GM21528 (cell line): ENCODE measurements around the gene TMEM263.
A peak's percentile ranks its signal among the peaks of the same experiment; 100 is the strongest.

Experiments
- ATAC-seq: cut with Tn5 transposase; IDR thresholded peaks from one replicate; pipeline ENCODE4 v1.9.1; 2021; ENCODE audit warnings: mild to moderate bottlenecking, moderate library complexity; ENCODE audit not compliant: unreplicated experiment, low FRiP score

TMEM263 gene

DNA sequence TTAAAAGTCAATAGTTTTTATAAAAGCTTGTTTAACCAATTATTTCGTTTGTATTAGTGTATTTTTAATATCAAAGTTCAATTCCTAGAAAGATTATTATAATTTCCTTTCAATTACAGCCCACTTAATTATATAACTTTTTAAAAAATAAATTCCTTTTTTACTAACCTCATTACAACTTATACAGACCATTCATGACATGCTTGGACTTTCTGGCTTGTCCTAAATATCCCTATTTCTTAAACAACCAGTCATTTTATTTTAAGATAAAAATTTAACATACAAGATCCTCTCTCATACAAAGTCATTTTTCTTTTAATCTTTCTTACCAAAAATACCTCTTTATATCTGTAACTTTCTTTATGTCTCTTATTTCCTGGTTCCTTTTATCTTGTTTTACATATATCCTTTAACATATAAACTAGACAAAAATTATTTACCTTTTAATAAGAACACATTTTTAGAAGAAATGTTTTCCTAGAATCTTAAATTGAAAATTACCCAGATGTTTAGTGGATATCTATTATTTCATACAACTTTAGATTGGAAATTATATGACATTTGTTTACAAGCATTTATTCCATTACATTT is 10.4 kb upstream of the TMEM263 start:
- ATAC-seq: no peak

GRCh38 chr12:106947461-106947860 is 8.2 kb upstream of the TMEM263 start:
- ATAC-seq: no peak

DNA sequence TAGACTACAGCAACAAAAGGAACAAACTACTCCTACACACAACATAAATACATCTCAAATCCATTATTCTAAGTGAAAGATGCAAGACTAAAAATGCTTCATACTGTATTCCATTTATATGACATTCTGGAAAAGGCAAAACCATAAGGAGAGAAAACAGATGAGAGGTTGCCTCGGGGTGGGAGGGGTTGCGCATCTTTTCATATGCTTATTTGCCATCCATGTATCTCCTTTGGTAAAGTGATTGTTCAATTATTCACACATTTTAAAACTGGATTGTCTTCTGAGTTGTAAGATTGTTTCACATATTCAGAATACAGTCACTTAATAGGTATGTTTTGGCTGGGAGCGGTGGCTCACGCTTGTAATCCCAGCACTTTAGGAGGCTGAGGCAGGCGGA is 5.1 kb upstream of the TMEM263 start:
- ATAC-seq: no peak

- ATAC-seq: no peak
These were observed 2.1 kb upstream of the TMEM263 start for GRCh38 chr12:106953352-106954250.

- ATAC-seq: peak; percentile 28
These were observed 988 bp upstream of the TMEM263 start for GRCh38 chr12:106954462-106955376.

- ATAC-seq: peak; percentile 44
These were observed 406 bp downstream of the TMEM263 start for GRCh38 chr12:106956048-106956578.

DNA sequence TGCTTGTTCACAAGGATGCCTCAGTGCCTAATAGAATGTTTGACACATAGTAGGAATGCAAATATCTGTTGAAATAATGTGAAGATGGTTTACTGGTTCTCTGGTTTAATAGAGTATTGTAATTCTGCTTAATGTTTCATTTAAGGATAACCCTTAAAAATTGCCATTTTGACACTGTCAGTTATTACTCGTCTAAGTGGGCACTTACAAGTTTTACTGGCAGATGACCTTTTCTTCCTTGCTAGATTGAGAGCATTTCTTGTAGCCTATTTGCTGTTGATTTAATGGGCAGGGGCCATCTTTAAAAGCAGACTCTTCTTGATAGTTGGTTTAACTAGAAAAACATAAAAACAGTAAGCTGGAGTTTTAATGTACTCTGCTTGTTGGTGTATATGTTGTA is 1.9 kb downstream of the TMEM263 start:
- no peak for ATAC-seq

DNA sequence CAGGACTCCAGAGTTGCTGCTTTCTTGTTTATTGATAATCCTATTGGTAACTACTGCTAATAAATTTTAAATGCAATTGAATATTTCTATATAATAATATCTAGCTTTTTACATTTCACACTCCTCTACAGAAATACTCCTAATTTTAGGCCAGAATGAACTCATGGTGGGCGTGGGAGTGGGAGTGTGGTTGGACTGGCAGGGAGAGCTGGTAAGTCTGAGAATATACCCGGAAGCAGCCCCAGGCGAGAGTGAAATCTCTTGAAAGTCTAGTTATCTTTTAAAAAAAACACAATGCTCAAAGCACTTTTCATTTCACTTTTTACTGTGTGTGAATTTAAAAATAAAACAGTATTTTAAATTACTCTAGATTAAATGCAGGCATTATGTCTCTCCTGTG is 4.7 kb downstream of the TMEM263 start:
- ATAC-seq: no peak

- no peak for ATAC-seq
These were observed 6.6 kb downstream of the TMEM263 start for GRCh38 chr12:106962286-106962685.

DNA sequence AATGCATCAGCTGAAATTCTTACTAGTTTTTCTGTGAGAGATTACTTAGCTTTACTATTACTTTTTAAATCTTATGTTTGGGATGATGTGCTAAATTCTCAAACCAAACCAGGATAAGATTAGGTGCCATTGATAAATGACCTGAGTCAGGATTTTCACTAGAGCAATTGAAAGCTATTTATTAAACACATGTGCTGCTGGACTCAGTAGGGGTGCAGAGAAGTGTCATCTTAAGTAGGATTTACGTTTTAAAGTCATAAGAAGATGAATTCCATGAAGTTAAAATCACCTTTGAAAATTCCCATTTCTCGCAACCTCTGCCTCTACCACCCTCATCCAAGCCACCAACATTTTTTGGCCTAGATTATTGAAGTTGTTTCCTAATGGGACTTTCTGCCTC is 8.8 kb downstream of the TMEM263 start:
- no peak for ATAC-seq

DNA sequence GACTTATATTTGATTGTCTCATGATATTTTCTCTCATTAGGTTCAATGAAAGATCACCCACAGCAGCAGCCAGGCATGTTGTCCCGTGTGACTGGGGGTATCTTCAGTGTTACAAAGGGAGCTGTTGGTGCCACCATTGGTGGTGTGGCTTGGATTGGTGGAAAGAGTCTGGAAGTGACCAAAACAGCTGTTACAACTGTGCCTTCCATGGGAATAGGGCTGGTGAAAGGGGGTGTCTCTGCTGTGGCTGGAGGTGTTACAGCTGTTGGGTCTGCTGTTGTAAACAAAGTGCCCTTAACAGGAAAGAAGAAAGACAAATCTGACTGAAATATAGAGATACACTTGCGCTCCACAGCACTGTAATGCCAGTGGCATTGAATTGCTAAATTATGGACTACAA is 15.4 kb downstream of the TMEM263 start:
- no peak for ATAC-seq

- no peak for ATAC-seq
These were observed 17.8 kb downstream of the TMEM263 start for GRCh38 chr12:106973545-106973944.

DNA sequence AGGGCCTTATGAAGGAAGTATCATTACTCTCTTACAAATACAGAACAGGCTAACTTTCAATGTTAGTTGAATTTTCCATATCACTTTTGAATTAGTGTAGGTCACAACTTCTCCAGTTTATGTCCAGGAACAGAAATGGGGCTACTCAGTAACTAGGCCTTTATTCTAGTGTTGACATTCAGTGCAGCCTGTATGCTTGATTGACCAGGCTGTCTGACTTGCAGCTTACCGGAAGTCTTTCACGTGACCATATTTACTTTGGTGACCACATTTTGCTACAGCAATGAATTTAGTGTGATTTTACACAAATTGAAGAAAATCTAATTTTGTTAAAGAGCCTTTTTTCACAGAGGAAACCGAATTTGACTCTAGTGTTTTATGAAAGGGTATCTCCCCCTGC is 18.8 kb downstream of the TMEM263 start:
- peak; percentile 67 for ATAC-seq

DNA sequence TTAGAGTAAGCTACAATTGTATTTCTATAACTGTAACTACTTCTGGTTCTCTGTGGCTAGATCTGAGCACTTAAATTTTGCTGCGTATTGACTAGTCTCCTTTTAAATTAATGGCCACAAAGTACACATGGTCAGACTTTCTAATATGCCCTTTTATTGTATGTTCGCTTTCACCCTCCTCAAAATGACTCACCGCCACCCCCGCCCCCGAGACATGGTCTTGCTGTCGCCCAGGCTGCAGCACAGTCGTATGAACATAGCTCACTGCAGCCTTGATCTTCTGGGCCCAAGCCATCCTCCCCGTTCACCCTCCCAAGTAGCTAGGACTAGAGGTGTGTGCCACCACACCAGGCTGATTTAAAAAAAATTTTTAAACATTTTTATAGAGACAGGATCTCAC is 19.4 kb downstream of the TMEM263 start:
- ATAC-seq: no peak

DNA sequence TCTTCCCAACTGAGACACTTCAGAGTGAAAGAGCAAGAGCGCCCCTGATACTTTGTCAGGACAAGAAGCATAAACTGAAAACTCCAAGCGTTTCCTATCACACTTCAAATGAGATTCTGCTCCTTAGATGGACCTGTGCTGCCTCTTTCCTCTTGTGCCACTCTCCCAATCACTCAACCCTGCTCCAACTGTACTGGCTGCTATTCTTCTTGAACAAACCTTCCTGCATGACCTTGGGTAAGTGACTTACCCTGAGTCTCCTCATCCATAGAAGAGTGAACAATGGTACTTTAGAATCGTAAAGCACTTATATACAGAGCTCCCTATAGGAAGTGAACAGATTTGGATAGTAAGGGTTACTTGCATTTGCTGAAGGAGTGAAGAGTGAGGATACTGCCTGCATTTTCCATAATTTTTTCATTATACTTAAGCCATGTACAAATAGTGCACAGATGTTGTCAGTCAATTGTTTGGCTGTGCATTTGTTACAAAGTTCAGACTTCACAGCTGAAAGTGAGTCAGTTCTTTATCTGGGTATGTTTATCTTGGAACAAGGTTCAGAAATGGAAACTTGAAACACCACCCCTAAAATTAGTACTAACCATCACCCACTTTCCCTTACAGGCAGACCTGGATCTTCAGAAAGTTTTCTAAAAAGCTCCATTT is 20.4 kb downstream of the TMEM263 start:
- no peak for ATAC-seq

DNA sequence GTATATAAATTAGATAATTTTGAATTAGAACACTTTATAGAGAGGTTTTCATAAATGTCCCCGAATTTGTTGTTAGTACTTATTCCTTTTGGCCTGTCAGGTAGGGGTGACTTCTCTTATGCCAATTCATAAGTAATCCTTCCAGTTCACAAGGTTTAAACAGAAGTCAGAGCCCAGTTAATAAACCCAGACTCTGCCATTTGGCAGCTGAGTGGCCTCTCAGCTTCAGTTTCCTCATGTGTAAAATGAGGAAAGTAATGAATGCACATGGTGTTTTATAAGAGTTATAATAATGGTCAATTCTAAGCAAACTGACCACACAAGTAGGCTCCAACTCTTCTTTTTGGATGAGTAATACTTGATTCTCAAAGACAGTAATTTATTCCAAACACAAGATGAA is 21.0 kb downstream of the TMEM263 start:
- ATAC-seq: no peak

- no peak for ATAC-seq
These were observed 22.5 kb downstream of the TMEM263 start for GRCh38 chr12:106978035-106978800.

GRCh38 chr12:106980944-106981343 is 25.2 kb downstream of the TMEM263 start:
- ATAC-seq: no peak

GRCh38 chr12:106981788-106982187 is 26.1 kb downstream of the TMEM263 start:
- ATAC-seq: no peak

DNA sequence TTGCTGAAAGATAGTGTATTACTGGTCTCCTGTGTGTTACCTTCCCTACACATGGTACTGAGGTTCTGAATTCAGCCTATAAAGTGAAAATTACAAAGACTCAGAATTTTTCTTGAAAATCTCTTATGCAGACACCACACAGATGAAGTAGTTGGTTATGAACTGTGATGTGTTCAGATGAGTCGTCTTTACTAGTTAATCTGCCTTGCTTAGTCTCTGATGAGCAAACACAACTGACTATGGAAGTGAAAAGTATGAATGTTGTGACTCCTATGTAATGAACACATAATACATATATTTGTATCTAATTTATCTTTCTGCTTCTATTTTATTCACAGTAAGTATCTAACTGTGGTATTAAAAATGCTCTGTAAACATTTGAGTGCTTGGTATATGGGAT is 26.5 kb downstream of the TMEM263 start:
- no peak for ATAC-seq
